Activated CD8-positive, alpha-beta T cell treated with anti-CD3 and anti-CD28 coated beads, Interleukin-2, amount 10 ng/mL, durations not matched to agents 7 days and 5 days (primary cell): ENCODE results near the gene ZNF568. TPM values are rescaled to one million over a fixed set of nuclear protein-coding genes. Genes with fewer than 3 reads are reported as not detected.

Source experiments
- ATAC-seq: fragments of 150-1000 bp; cut with Tn5 transposase; one replicate; pipeline ENCODE4 v1.10.0; 2021; ENCODE audit warnings: moderate library complexity
- CTCF ChIA-PET: fragments of 350-600 bp; sonication (Branson Sonifier 250); formaldehyde crosslinking; loops from one replicate; lab custom pipeline; 2021; ENCODE audit warnings: antibody characterized with exemption; lab: Charles Lee
- POLR2A ChIA-PET: fragments of 350-600 bp; sonication (Branson Sonifier 250); formaldehyde crosslinking; loops from one replicate; lab custom pipeline; 2021; ENCODE audit warnings: antibody characterized with exemption; lab: Charles Lee
- DNase-seq: peaks from one replicate; pipeline ENCODE4 v3.0.0-alpha.2; 2020
- H3K27ac Mint-ChIP-seq: one replicate; pipeline ENCODE4 v1.8.0; 2021; ENCODE audit warnings: mild to moderate bottlenecking, mixed read lengths
- H3K27me3 Mint-ChIP-seq: one replicate; pipeline ENCODE4 v1.8.0; 2021; ENCODE audit warnings: low read depth, mixed read lengths
- H3K36me3 Mint-ChIP-seq: one replicate; pipeline ENCODE4 v1.8.0; 2021; ENCODE audit warnings: low read depth, mixed read lengths
- H3K4me1 Mint-ChIP-seq: one replicate; pipeline ENCODE4 v1.8.0; 2021; ENCODE audit warnings: low read depth, mixed read lengths
- H3K4me3 Mint-ChIP-seq: one replicate; pipeline ENCODE4 v1.8.0; 2021; ENCODE audit warnings: mild to moderate bottlenecking, mixed read lengths
- H3K9me3 Mint-ChIP-seq: one replicate; pipeline ENCODE4 v1.8.0; 2022; ENCODE audit warnings: mixed read lengths; ENCODE audit not compliant: insufficient read depth
- total RNA-seq, 2 experiments: library from RNA; stranded (reverse); gene quantifications; one replicate each; pipeline ENCODE4 v1.2.3, GENCODE V29; 2021

Gene ZNF568
- 1 to 10 TPM; 7.0 to 8.0 TPM for total RNA-seq

- peak; percentile 99 for ATAC-seq
- Mint-ChIP-seq H3K9me3 (peaks cover 42% of the 10 kb centered on the region), H3K4me3 (peak within 1 kb of the TSS; percentile 84), H3K36me3 (peaks cover 72% of the 10 kb centered on the region), H3K27ac (peak within 1 kb of the TSS; percentile 97), H3K4me1 (peaks cover 29% of the 10 kb centered on the region), H3K27me3 (no peaks in the 10 kb centered on the region)
- ChIA-PET POLR2A (interaction anchor here (0.6 to 2.3 kb wide), 4 partner anchors 65 to 1701 kb away, joined by 3 to 10 read pairs (median 4); partner anchors contain the start of gene ZNF345), CTCF (no interaction called here)
- DNase-seq: peak; percentile 96
Measured at GRCh38 chr19:36915992-36916830, at the start of gene ZNF568, which contains the start of gene ZNF829. Gene ZNF568, plus strand, starts transcription at chr19:36916332. Its CDS starts 6,439 bp downstream, at chr19:36922771. Gene ZNF829, minus strand, starts transcription at chr19:36916291. Its CDS starts 1,124 bp downstream, at chr19:36915167.

GRCh38 chr19:36876993-36877938 is 38.9 kb upstream of the ZNF568 start:
- ChIA-PET POLR2A (no interaction called here), CTCF (no interaction called here)
- Mint-ChIP-seq H3K36me3 (peaks cover 59% of the 10 kb centered on the region), H3K27ac (no peak overlapping the region), H3K4me1 (no peaks in the 10 kb centered on the region), H3K4me3 (no peak overlapping the region), H3K9me3 (peaks cover 52% of the 10 kb centered on the region), H3K27me3 (no peaks in the 10 kb centered on the region)
- ATAC-seq: no peak
- DNase-seq: no peak

GRCh38 chr19:36891768-36892357 is 24.3 kb upstream of the ZNF568 start:
- no peak for DNase-seq
- H3K27me3 Mint-ChIP-seq: no peaks in the 10 kb centered on the region
- no peaks in the 10 kb centered on the region for H3K4me1 Mint-ChIP-seq
- no peak overlapping the region for H3K4me3 Mint-ChIP-seq
- no peak overlapping the region for H3K27ac Mint-ChIP-seq
- ChIA-PET CTCF (no interaction called here), POLR2A (no interaction called here)
- H3K36me3 Mint-ChIP-seq: peaks cover 71% of the 10 kb centered on the region
- peaks cover 69% of the 10 kb centered on the region for H3K9me3 Mint-ChIP-seq
- ATAC-seq: no peak

- CTCF ChIA-PET: no interaction called here
Measured at GRCh38 chr19:36894849-36895383, 21.2 kb upstream of the ZNF568 start.

GRCh38 chr19:36898422-36898821 is 17.7 kb upstream of the ZNF568 start:
- H3K4me1 Mint-ChIP-seq: no peaks in the 10 kb centered on the region
- no peak overlapping the region for H3K4me3 Mint-ChIP-seq
- no peak for ATAC-seq
- POLR2A ChIA-PET: no interaction called here
- peaks cover 62% of the 10 kb centered on the region for H3K9me3 Mint-ChIP-seq
- DNase-seq: no peak
- CTCF ChIA-PET: no interaction called here
- no peak overlapping the region for H3K27ac Mint-ChIP-seq
- H3K36me3 Mint-ChIP-seq: peaks cover 84% of the 10 kb centered on the region
- no peaks in the 10 kb centered on the region for H3K27me3 Mint-ChIP-seq

More at GRCh38 chr19:36894849-36895383, 21.2 kb upstream of the ZNF568 start:
- Mint-ChIP-seq H3K9me3 (peaks cover 71% of the 10 kb centered on the region), H3K36me3 (peaks cover 83% of the 10 kb centered on the region), H3K4me1 (no peaks in the 10 kb centered on the region), H3K27me3 (no peaks in the 10 kb centered on the region), H3K4me3 (no peak overlapping the region), H3K27ac (no peak overlapping the region)
- POLR2A ChIA-PET: no interaction called here
- no peak for ATAC-seq
- no peak for DNase-seq

GRCh38 chr19:36916991-36917390 is 859 bp downstream of the ZNF568 start:
- H3K4me3 Mint-ChIP-seq: peak overlapping the region; percentile 84
- CTCF ChIA-PET: no interaction called here
- H3K27me3 Mint-ChIP-seq: no peaks in the 10 kb centered on the region
- POLR2A ChIA-PET: interaction anchor here (2.3 kb wide), 1 partner anchor 66 kb away, joined by 10 read pairs; the partner anchor contains the start of gene ZNF345
- peak overlapping the region; percentile 97 for H3K27ac Mint-ChIP-seq
- peaks cover 70% of the 10 kb centered on the region for H3K36me3 Mint-ChIP-seq
- DNase-seq: peak; percentile 23
- no peak for ATAC-seq
- H3K9me3 Mint-ChIP-seq: peaks cover 41% of the 10 kb centered on the region
- peaks cover 29% of the 10 kb centered on the region for H3K4me1 Mint-ChIP-seq

- H3K9me3 Mint-ChIP-seq: peaks cover 40% of the 10 kb centered on the region
- POLR2A ChIA-PET: no interaction called here
- no peak for ATAC-seq
Measured at GRCh38 chr19:36918090-36918489, 2.0 kb downstream of the ZNF568 start.

GRCh38 chr19:36931684-36932083 is 15.6 kb downstream of the ZNF568 start:
- Mint-ChIP-seq H3K27ac (no peak overlapping the region), H3K36me3 (peaks cover 42% of the 10 kb centered on the region)

More at GRCh38 chr19:36918090-36918489, 2.0 kb downstream of the ZNF568 start:
- Mint-ChIP-seq H3K4me1 (peaks cover 29% of the 10 kb centered on the region), H3K27ac (no peak overlapping the region), H3K4me3 (no peak overlapping the region), H3K36me3 (peaks cover 67% of the 10 kb centered on the region), H3K27me3 (no peaks in the 10 kb centered on the region)
- CTCF ChIA-PET: no interaction called here
- no peak for DNase-seq

GRCh38 chr19:36939153-36939552 is 23.0 kb downstream of the ZNF568 start:
- H3K27me3 Mint-ChIP-seq: no peaks in the 10 kb centered on the region
- H3K4me1 Mint-ChIP-seq: no peaks in the 10 kb centered on the region
- peaks cover 66% of the 10 kb centered on the region for H3K36me3 Mint-ChIP-seq
- POLR2A ChIA-PET: no interaction called here
- no peak overlapping the region for H3K27ac Mint-ChIP-seq
- H3K9me3 Mint-ChIP-seq: peaks cover 33% of the 10 kb centered on the region
- ATAC-seq: no peak
- no peak for DNase-seq
- CTCF ChIA-PET: no interaction called here
- no peak overlapping the region for H3K4me3 Mint-ChIP-seq

More at GRCh38 chr19:36931684-36932083, 15.6 kb downstream of the ZNF568 start:
- DNase-seq (no peak), ATAC-seq (no peak)
- Mint-ChIP-seq H3K4me3 (no peak overlapping the region), H3K9me3 (peaks cover 48% of the 10 kb centered on the region), H3K4me1 (no peaks in the 10 kb centered on the region), H3K27me3 (no peaks in the 10 kb centered on the region)
- POLR2A ChIA-PET: no interaction called here
- CTCF ChIA-PET: no interaction called here

GRCh38 chr19:36950335-36951119 is 34.4 kb downstream of the ZNF568 start:
- Mint-ChIP-seq H3K4me1 (no peaks in the 10 kb centered on the region), H3K27ac (no peak overlapping the region), H3K36me3 (peaks cover 43% of the 10 kb centered on the region), H3K27me3 (no peaks in the 10 kb centered on the region), H3K9me3 (peaks cover 57% of the 10 kb centered on the region), H3K4me3 (no peak overlapping the region)
- DNase-seq (no peak), ATAC-seq (no peak)
- ChIA-PET POLR2A (no interaction called here), CTCF (no interaction called here)
